ENCODE results near the gene STK32A.
"Not testable (repeated sequence)": the region's sequence is repeated elsewhere in the genome, so short reads cannot be mapped to it uniquely, and the experiment has no call there.

STK32A gene

DNA sequence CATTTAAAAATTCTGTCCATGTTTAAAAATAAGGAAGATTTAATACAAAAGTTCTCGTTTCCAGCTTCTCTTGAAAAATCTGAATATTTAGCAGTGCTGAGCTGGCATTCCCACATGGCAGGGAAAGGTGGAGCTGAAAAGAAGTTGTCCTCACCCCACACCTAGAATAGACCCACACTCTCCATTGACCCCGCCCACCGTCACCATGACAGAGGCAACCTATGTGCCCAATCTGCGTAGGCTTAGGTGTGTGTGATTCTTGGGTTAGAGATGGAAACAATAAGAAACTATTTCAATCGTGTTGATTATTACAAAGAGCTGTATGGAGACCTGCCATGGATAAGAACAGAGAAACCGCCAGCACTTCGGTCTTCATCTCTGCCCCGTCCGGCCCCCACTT, 8.9 kb upstream of the STK32A start:
- Histone ChIP-seq H3K27ac (no peak overlapping the region), H3K4me3 (no peak overlapping the region)
- DNase-seq (ENCODE audit: low spot score) = no peak
- TF ChIP-seq, protein P1, sequence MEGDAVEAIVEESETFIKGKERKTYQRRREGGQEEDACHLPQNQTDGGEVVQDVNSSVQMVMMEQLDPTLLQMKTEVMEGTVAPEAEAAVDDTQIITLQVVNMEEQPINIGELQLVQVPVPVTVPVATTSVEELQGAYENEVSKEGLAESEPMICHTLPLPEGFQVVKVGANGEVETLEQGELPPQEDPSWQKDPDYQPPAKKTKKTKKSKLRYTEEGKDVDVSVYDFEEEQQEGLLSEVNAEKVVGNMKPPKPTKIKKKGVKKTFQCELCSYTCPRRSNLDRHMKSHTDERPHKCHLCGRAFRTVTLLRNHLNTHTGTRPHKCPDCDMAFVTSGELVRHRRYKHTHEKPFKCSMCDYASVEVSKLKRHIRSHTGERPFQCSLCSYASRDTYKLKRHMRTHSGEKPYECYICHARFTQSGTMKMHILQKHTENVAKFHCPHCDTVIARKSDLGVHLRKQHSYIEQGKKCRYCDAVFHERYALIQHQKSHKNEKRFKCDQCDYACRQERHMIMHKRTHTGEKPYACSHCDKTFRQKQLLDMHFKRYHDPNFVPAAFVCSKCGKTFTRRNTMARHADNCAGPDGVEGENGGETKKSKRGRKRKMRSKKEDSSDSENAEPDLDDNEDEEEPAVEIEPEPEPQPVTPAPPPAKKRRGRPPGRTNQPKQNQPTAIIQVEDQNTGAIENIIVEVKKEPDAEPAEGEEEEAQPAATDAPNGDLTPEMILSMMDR (IDR thresholded peaks at IDR 0.05) = no peak

DNA sequence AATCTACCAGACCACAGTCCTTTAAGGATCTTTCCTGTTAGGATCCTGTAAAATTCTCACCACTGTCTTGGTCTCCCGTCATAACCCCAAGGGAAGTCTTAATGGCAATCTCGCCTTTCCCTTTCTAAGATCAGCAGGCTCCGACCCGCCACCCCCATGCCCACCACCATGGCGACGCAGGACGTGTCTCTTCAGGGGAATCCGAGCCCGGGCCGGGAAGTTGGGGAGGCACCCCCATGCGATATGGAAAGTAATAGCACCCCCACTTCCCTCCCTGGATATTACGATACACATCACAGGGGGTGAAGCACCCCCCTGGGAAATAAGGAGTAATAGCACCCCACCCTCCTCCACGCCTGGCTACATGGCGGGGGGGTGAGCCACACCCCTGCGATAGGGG, 8.3 kb upstream of the STK32A start:
- DNase-seq (ENCODE audit: low spot score) = no peak
- TF ChIP-seq, protein P1 (IDR thresholded peaks at IDR 0.05) = no peak
- Histone ChIP-seq H3K27ac (no peak overlapping the region), H3K4me3 (no peak overlapping the region)

DNA sequence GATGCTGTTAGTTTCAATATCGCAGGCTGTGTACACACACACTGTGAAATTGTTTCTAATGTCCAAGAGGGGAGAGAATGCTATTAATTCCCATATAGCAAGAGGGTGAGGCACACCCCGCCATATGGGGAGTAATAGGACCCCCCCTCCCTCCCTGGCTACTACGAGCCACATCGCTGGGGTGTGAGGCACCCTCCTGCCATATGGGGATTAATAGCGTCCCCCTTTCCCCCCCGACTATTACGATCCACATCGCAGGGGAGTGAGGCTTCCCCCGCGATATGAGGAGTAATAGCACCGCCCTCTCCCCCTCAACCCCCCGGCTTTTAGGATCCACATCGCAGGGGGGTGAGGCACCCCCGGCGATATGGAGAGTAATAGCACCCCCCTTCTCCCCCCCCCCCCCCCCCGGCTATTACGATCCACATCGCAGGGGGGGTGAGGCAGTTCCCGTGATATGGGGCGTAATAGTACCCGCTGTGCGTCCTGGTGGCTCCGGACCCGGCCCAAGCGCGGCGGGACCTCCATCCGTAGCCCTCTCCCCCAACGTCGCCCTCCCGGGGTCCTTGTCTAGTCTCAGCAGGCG, 494 bp upstream of the STK32A start:
- no peak for DNase-seq (ENCODE audit: low spot score)

DNA sequence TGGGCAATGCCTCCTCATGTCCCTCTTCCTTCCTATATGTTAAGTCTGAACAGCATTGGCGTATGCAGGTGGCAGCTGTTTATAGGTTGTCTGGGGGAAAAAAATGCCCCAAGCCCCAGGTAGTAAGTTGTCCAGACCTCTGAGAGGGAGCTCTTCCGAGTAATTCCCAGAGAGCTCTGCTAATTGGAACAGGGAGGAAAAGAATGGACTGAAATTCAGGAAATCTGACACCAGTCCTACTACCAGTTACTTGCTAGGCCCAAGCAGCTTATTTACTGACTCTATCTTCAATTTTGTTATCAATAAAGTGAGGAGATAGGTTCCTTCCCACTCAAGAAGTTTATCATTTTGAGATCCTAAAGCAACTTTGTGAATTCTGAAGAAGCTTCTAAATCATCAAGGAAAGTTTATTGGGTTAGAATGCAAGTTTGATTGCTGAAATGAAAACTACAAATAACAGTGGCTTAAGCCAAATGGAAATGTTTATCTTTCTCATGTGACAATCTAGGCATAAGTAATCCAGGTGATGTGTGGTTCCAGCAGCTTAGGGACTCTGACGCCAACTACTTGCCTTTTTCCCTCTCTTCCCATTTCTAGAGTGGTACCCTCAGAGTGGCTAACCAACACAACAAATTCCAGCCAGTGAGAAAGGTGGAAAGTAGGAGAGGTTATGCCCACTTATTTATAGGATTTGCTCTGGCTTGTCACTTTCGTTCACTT, 5.6 kb downstream of the STK32A start:
- no peak overlapping the region for H3K4me3 ChIP-seq
- no peak for DNase-seq (ENCODE audit: low spot score)
- TF ChIP-seq, protein P1 (IDR thresholded peaks at IDR 0.05) = no peak
- H3K27ac ChIP-seq = no peak overlapping the region

More for the DNA sequence above, 494 bp upstream of the STK32A start:
- Histone ChIP-seq H3K27ac (peak overlapping the region; percentile 87 to 88), H3K4me3 (peak overlapping the region; percentile 80)
- TF ChIP-seq, protein P1 (IDR thresholded peaks at IDR 0.05) = no peak

DNA sequence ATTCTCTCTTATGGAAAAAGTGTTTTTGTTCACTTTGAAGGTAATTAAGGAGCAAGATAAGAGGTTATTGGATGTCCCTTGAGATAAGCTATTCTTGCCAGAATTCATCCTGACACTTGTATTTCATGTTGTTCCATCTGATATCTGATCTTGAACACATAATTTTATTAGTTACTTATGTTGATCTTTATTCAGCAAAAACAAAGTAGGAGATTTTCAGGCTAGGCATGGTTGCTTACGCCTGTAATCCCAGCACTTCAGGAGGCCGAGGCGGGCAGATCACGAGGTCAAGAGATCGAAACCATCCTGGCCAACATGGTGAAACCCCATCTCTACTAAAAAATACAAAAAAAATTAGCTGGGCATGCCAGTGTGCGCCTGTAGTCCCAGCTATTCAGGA, 8.4 kb downstream of the STK32A start:
- not testable (repeated sequence) for H3K4me3 ChIP-seq; DNase-seq (ENCODE audit: low spot score); H3K27ac ChIP-seq

DNA sequence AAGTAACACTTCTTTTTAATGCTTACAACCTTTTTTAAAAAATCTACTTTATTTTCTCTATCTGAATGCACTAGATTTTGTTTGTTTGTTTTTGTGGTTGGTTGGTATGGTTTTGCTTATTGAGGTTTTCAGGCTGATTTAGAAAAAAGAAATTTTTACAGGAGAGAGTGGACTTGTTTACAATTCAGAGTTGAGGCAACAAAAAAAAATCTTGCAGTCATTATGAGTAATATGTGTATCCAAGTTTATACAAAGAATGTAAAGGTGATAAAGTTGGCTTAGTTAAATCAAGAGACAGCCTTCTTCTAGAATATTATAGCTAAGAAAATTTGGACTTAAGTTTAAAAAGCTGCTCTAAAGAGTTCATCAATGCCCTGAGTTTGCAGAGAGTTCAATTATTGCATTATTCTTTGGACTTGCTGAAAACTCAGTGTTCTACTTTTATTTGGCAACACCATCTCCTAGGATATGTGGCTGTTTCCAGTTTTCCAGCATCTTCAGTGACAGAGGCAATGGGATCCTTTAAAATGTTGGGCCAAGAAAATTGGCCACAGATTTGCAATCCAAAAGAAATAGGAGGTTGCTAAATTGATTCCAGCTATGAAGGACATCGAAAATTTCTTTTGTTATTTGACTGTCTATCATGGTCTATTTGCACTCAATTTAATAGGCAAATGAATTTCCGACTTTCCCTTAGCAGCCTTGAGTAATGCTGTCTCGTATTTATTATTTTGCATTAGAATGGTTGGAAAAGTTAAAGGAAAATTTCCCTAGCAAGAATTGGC, 10.7 kb downstream of the STK32A start:
- DNase-seq (ENCODE audit: low spot score) = no peak
- Histone ChIP-seq H3K27ac (no peak overlapping the region), H3K4me3 (no peak overlapping the region)
- TF ChIP-seq, protein P1 (IDR thresholded peaks at IDR 0.05) = no peak

DNA sequence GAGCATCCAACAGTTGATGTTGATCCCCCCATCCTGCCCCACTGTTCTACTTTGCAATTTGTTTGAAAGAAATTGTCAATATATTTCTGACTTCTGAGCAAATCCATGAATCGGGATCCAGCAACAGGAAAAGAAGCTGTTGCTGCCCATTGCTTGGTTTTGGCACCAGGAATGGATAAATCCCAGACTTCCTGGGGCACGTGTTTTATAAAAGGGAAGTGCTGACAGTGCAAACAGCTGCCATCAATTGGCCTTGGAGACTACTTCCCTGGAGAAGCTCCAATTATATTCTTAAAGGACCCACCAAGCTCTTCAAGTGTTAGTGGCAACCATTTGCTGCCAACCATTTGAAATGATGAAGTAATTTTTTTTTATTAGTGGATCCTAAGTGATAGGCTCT, 13.7 kb downstream of the STK32A start:
- Histone ChIP-seq H3K27ac (no peak overlapping the region), H3K4me3 (no peak overlapping the region)
- DNase-seq (ENCODE audit: low spot score) = no peak
- TF ChIP-seq, protein P1 (IDR thresholded peaks at IDR 0.05) = no peak

Measured in coronary artery (tissue), 2 donors.